ENCODE results near the gene RAP1GAP. TPM values are rescaled to one million over a fixed set of nuclear protein-coding genes. Genes with fewer than 3 reads are reported as not detected.

RAP1GAP gene
- total RNA-seq, 4 donors from 2014 or later = 0.36 to 0.74 (median 0.38) TPM; not detected in 1

- ATAC-seq (ENCODE audit: low FRiP score) = no peak
- TF ChIP-seq CTCF (IDR thresholded peaks at IDR 0.05) = no peak
- no peak for DNase-seq (ENCODE audit: low spot score)
Measured at GRCh38 chr1:21670956-21671902, 2.1 kb upstream of the RAP1GAP start.

GRCh38 chr1:21670059-21670881, 1.1 kb upstream of the RAP1GAP start:
- DNase-seq (ENCODE audit: low spot score) (no peak), ATAC-seq (ENCODE audit: low FRiP score) (no peak)
- TF ChIP-seq CTCF (IDR thresholded peaks at IDR 0.05) = no peak

- ATAC-seq (ENCODE audit: low FRiP score) = no peak
- no peak for TF ChIP-seq CTCF (IDR thresholded peaks at IDR 0.05)
- DNase-seq (ENCODE audit: low spot score) = no peak
Measured at GRCh38 chr1:21668951-21669257, 253 bp downstream of the RAP1GAP start.

- no peak for DNase-seq (ENCODE audit: low spot score)
- no peak for ATAC-seq (ENCODE audit: low FRiP score)
- no peak for TF ChIP-seq CTCF (IDR thresholded peaks at IDR 0.05)
Measured at GRCh38 chr1:21668232-21668950, 766 bp downstream of the RAP1GAP start.

GRCh38 chr1:21667348-21668231, 1.6 kb downstream of the RAP1GAP start:
- DNase-seq (ENCODE audit: low spot score) (no peak), ATAC-seq (ENCODE audit: low FRiP score) (no peak)
- TF ChIP-seq CTCF (IDR thresholded peaks at IDR 0.05) = no peak

Data from omental fat pad (tissue), 4 donors.